CD4-positive, alpha-beta T cell treated with Interleukin-21 for 1 hour (primary cell): ENCODE measurements around the gene ABCB4.

Experiments
- DNase-seq: peaks from one replicate; pipeline ENCODE4 v3.0.0-alpha.2; 2020

Gene ABCB4

GRCh38 chr7:87416682-87417587, 58.5 kb downstream of the ABCB4 start:
- DNase-seq, result peak; percentile 79

- DNase-seq, result no peak
Measured at GRCh38 chr7:87414794-87415188, 60.7 kb downstream of the ABCB4 start.

- DNase-seq, result no peak
Measured at GRCh38 chr7:87413951-87414793, 61.3 kb downstream of the ABCB4 start.

- no peak for DNase-seq
Measured at GRCh38 chr7:87413029-87413428, 62.5 kb downstream of the ABCB4 start.

DNA sequence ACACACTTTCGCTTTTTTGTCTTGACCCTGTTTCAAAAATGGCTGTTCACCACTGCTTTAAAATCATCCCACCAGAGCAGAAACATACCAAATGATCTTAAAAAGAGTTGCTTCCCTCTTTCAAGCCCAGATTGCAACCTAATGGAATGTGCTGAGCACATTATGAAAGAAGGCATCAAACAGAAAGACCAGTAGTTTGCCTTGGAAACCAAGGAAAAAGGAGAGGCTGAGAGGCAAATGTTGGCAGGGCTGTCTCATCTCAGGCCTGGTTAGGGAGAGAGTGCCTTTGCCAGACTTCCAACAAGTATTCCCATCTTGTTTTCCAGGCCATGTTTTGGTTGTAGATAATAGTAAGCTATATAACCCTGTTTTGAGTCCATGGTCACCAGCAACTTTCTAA, 64.3 kb downstream of the ABCB4 start:
- DNase-seq, result no peak

- no peak for DNase-seq
Measured at GRCh38 chr7:87404674-87405073, 70.8 kb downstream of the ABCB4 start.

DNA sequence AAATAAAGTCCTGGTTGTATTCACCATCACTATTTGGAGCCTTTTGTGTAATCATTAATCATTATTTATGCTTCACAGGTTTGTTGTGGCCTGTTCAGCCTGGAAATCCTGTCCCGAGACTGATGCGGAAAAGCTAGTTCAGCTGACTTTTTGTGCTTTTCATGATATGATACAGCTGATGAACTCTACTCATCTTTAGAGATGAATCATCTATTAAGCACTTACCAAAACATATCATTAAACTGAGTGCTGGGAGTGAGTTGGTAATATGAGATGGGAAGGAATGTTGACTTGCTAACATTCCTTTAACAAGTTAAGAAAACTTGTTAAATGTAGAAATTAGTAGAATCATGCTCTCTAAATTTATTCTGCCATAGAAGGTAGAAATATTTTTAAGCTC, 77.0 kb downstream of the ABCB4 start:
- no peak for DNase-seq

DNA sequence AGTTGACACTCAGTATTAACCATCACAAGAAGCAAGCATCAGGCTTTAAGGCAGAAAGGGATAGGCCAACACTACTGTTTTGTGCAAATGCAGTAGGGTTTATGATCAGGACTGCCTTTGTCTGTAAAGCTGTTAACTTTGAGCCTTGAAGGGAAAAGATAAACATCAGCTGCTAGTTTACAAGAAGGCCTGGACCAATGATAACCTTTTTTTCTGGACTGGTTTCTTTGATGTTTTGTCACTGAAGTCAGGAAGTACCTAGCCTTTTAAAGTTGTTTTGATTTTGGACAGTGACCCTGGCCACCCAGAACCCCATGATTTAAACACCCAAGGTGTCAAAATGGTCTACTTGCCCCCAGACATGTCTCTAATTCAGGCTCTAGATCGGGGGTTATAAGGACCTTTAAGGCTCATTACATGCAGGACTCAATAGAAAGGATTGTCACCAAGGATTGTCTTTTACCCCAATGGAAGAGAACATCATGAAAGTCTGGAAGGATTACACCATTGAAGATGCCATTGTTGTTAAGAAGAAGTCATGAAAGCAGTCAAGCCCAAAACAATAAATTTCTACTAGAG, 79.9 kb downstream of the ABCB4 start:
- DNase-seq, result no peak

- no peak for DNase-seq
Measured at GRCh38 chr7:87391020-87391701, 84.3 kb downstream of the ABCB4 start.

- DNase-seq, result no peak
Measured at GRCh38 chr7:87380905-87381304, 94.6 kb downstream of the ABCB4 start.

DNA sequence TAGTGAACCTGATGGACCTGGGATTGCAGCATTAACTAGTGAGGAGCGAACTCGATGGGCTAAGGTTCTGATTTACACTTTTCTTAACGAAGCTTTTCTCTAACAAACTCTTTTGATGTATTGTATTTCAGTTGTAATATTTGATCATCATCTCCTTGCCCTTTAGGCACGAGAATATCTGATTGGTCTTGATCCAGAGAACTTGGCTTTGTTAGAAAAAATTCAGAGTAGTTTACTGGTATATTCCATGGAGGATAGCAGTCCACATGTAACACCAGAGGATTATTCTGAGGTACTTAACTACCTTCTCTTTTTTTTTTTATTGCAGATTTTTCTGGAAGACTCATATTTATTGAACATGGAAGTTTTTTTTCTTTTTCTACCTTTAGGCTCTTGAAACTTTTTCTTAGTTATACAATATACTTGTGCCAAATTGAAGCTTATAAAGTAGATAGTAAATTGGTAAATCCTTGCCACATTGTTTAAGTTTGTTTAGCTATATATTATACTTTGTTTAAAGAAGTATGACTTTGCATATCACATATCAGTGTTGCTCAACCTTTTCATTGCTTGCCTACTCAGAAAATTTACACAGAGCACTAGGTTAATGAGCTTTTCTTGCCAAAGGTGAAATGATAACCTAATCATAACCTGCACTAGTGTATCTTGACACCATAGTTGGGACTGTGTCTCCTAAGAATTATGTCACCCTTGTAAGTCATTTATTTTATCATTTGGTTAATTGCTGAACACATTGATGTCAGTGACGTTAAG, 99.6 kb downstream of the ABCB4 start:
- no peak for DNase-seq

- no peak for DNase-seq
Measured at GRCh38 chr7:87370660-87371180, 104.8 kb downstream of the ABCB4 start.

GRCh38 chr7:87369216-87369615, 106.3 kb downstream of the ABCB4 start:
- DNase-seq, result peak; percentile 58

GRCh38 chr7:87364246-87364645, 111.2 kb downstream of the ABCB4 start:
- no peak for DNase-seq

- no peak for DNase-seq
Measured at GRCh38 chr7:87363342-87363741, 112.1 kb downstream of the ABCB4 start.

DNA sequence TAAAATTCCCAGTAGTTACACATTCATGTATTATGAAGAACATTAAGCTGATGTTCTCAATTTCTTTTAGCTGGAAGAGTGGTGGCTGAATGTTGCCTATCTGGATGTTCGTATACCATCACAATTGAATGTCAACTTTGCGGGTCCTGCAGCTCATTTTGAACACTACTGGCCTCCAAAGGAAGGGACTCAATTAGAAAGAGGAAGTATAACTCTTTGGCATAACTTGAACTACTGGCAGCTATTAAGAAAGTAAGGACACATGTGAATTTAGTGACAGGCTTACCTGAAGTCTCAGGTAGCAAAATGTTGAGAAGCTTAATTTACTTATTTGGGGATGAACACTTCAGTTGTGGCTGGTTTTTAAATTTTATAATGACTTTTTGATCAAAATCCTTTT, 114.2 kb downstream of the ABCB4 start:
- DNase-seq, result no peak

- DNase-seq, result no peak
Measured at GRCh38 chr7:87359366-87359765, 116.1 kb downstream of the ABCB4 start.

DNA sequence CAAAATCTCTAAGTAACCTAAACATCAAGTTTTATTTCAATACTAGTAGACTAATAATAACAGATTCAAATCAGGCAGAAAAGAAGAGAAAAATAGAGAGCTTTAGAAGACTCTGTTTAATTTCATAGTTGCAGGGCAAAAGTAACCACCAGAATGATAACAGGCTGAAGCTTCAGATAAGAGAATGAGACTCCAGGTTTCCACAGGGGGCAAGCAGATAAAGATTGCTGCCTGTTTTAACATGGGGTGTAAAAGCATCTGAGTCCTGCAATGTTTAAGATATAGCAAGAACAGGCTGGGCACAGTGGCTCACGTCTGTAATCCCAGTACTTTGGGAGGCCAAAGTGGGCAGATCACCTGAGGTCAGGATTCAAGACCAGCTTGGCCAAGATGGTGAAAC, 119.0 kb downstream of the ABCB4 start:
- no peak for DNase-seq

DNA sequence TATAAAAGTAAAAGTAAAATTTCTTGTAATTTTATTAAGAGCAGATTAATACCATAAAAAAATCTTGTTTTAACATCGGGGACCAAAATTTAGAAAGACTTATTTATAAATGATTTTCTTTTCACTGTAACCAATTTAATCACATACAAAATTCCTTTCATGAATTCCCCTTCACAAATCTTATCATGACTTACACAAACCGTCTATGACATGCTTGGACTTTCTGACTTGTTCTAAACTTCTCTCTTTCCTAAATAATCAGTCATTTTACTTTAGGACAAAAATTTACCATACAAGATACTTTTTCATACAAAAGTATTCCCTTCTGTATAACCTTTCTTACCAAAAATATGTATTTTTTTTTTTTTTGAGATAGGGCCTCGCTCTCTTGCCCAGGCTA, 120.7 kb downstream of the ABCB4 start:
- DNase-seq, result no peak
